PC-3 (cell line): ENCODE measurements around the gene SFTPB. TPM values are rescaled to one million over a fixed set of nuclear protein-coding genes. Genes with fewer than 3 reads are reported as not detected.

ENCODE experiments used
- ATAC-seq: fragments of 200-7000 bp; cut with Tn5 transposase; 2 replicates; pipeline ENCODE4 v1.9.1; 2020; ENCODE audit warnings: mild to moderate bottlenecking, moderate library complexity
- BruUV-seq: library from RNA; stranded (reverse); fragments of 400-500 nt; replicated peaks from 2 replicates; lab custom pipeline; 2021; lab: Mats Ljungman, UMichigan
- CTCF ChIA-PET: fragments of 300-600 bp; sonication (Branson Sonifier 250); formaldehyde crosslinking; loops from one replicate; lab custom pipeline; 2022; ENCODE audit warnings: antibody characterized with exemption; lab: Charles Lee
- POLR2A ChIA-PET: fragments of 300-600 bp; sonication (Branson Sonifier 250); formaldehyde crosslinking; loops from one replicate; lab custom pipeline; 2022; ENCODE audit warnings: antibody characterized with exemption; ENCODE audit not compliant: unreplicated experiment; lab: Charles Lee
- DNase-seq: peaks from one replicate; pipeline ENCODE4 v3.0.0-alpha.2; 2015
- H2AFZ ChIP-seq: fragments of 300-600 bp; sonication (generic); 2 replicates; pipeline ENCODE4 v1.6.0; 2016; ENCODE audit warnings: antibody characterized with exemption, low read length
- H3F3A ChIP-seq: fragments of 300-600 bp; sonication (generic); one replicate; pipeline ENCODE4 v1.6.0; 2017; ENCODE audit warnings: antibody characterized with exemption, low read length, control low read depth, mild to moderate bottlenecking; ENCODE audit not compliant: unreplicated experiment
- H3K27ac ChIP-seq: fragments of 300-600 bp; sonication (generic); 2 replicates; pipeline ENCODE4 v1.5.1; 2016; ENCODE audit warnings: mild to moderate bottlenecking, low read length
- H3K27me3 ChIP-seq: fragments of 300-600 bp; sonication (generic); 2 replicates; pipeline ENCODE4 v1.6.1; 2016; ENCODE audit warnings: low read length, mixed read lengths
- H3K36me3 ChIP-seq: fragments of 300-600 bp; sonication (generic); 2 replicates; pipeline ENCODE4 v1.6.1; 2016; ENCODE audit warnings: low read depth, mixed run types, low read length, mixed read lengths
- H3K4me1 ChIP-seq: fragments of 300-600 bp; sonication (generic); 2 replicates; pipeline ENCODE4 v1.5.1; 2016; ENCODE audit warnings: low read length; ENCODE audit not compliant: insufficient read depth
- H3K4me2 ChIP-seq: fragments of 300-600 bp; sonication (generic); 2 replicates; pipeline ENCODE4 v1.6.0; 2016; ENCODE audit warnings: low read length
- H3K4me3 ChIP-seq: fragments of 300-600 bp; sonication (generic); 2 replicates; pipeline ENCODE4 v1.5.1; 2016; ENCODE audit warnings: mild to moderate bottlenecking, low read length, mixed read lengths
- H3K79me2 ChIP-seq: fragments of 300-600 bp; sonication (generic); 2 replicates; pipeline ENCODE4 v1.6.1; 2017; ENCODE audit warnings: low read length, mixed read lengths
- H3K9ac ChIP-seq: fragments of 300-600 bp; sonication (generic); 2 replicates; pipeline ENCODE4 v1.6.0; 2016; ENCODE audit warnings: mild to moderate bottlenecking, low read length
- H3K9me2 ChIP-seq: fragments of 300-600 bp; sonication (generic); replicated peaks from 2 replicates; pipeline ENCODE4 v1.6.1; 2016; ENCODE audit warnings: mixed run types, low read length, mixed read lengths
- H3K9me3 ChIP-seq: fragments of 300-600 bp; sonication (generic); 2 replicates; pipeline ENCODE4 v1.6.1; 2016; ENCODE audit warnings: low read length, mixed read lengths
- H4K20me1 ChIP-seq: fragments of 300-600 bp; sonication (generic); 2 replicates; pipeline ENCODE4 v1.6.1; 2016; ENCODE audit warnings: low read length, mixed read lengths
- CTCF ChIP-seq: fragments of 300-600 bp; sonication (generic); conservative IDR thresholded peaks from 2 replicates; pipeline ENCODE4 v1.5.1; 2017; ENCODE audit warnings: antibody characterized with exemption, low read depth, mild to moderate bottlenecking, low read length
- EZH2 ChIP-seq: fragments of 300-600 bp; sonication (generic); IDR thresholded peaks from one replicate; pipeline ENCODE4 v1.6.1; 2017; ENCODE audit warnings: antibody characterized with exemption, mild to moderate bottlenecking, low read length; ENCODE audit not compliant: unreplicated experiment
- EZH2phosphoT487 ChIP-seq: fragments of 300-600 bp; sonication (generic); IDR thresholded peaks from 2 replicates; pipeline ENCODE4 v1.6.1; 2018; ENCODE audit warnings: mild to moderate bottlenecking, antibody characterized with exemption, low read length, borderline replicate concordance
- intact Hi-C: fragments of 100-400 bp; cut with micrococcal nuclease; formaldehyde crosslinking; loops from 2 replicates; pipeline ENCODE4 v1.9.0; 2023
- total RNA-seq: library from RNA; depleted of rRNA; stranded (reverse); fragments of >200 nt; gene quantifications from 2 replicates; pipeline ENCODE4 v1.2.3, GENCODE V29; 2014

The SFTPB gene
- total RNA-seq, 1 experiment from 2014 or later, result not detected

GRCh38 chr2:85631316-85631715 lies 36.7 kb downstream of the SFTPB start:
- no peaks in the 10 kb centered on the region for H3K27me3 ChIP-seq
- H3F3A ChIP-seq, result no peaks in the 10 kb centered on the region
- ChIA-PET POLR2A (no interaction called here), CTCF (no interaction called here)
- no peak overlapping the region for H3K4me3 ChIP-seq
- no peaks in the 10 kb centered on the region for H3K9me2 ChIP-seq
- no TSS peak for BruUV-seq
- ATAC-seq (no peak), DNase-seq (no peak)
- H3K79me2 ChIP-seq, result no peaks in the 10 kb centered on the region
- intact Hi-C loops, result no loop called here
- no peaks in the 10 kb centered on the region for H4K20me1 ChIP-seq
- H3K9ac ChIP-seq, result no peak overlapping the region
- TF ChIP-seq EZH2phosphoT487 (no peak), EZH2 (no peak), CTCF (no peak)
- no peak overlapping the region for H3K4me2 ChIP-seq
- no peak overlapping the region for H3K27ac ChIP-seq
- no peaks in the 10 kb centered on the region for H3K4me1 ChIP-seq
- H3K36me3 ChIP-seq, result peaks cover 44% of the 10 kb centered on the region
- no peak overlapping the region for H2AFZ ChIP-seq
- no peaks in the 10 kb centered on the region for H3K9me3 ChIP-seq

- Histone ChIP-seq H3F3A (no peaks in the 10 kb centered on the region), H3K9ac (no peak overlapping the region), H3K27ac (no peak overlapping the region), H3K4me1 (no peaks in the 10 kb centered on the region), H3K36me3 (peaks cover 55% of the 10 kb centered on the region), H3K27me3 (no peaks in the 10 kb centered on the region), H3K9me2 (no peaks in the 10 kb centered on the region), H3K4me3 (no peak overlapping the region), H4K20me1 (no peaks in the 10 kb centered on the region), H3K79me2 (0 out of 2 replicates have a peak, but pooled peaks cover under 1% of the 10 kb centered on the region), H3K9me3 (no peaks in the 10 kb centered on the region), H2AFZ (no peak overlapping the region), H3K4me2 (no peak overlapping the region)
- BruUV-seq, result no TSS peak
- intact Hi-C loops, result no loop called here
- DNase-seq, result no peak
- ChIA-PET CTCF (no interaction called here), POLR2A (no interaction called here)
- no peak for TF ChIP-seq EZH2phosphoT487
- ATAC-seq, result no peak
These were observed 39.3 kb downstream of the SFTPB start for GRCh38 chr2:85628658-85629057.

- H3K4me3 ChIP-seq, result no peak overlapping the region
- H2AFZ ChIP-seq, result no peak overlapping the region
- intact Hi-C loops, result no loop called here
- no peaks in the 10 kb centered on the region for H3K27me3 ChIP-seq
- peaks cover 6% of the 10 kb centered on the region; the same call in 1 of the 2 replicates for H3K4me1 ChIP-seq
- H3K27ac ChIP-seq, result no peak overlapping the region
- H3K9me3 ChIP-seq, result no peaks in the 10 kb centered on the region
- peaks cover 67% of the 10 kb centered on the region for H3K36me3 ChIP-seq
- peaks cover 27% of the 10 kb centered on the region for H3K79me2 ChIP-seq
- no peaks in the 10 kb centered on the region; the same call in 1 of the 2 replicates for H4K20me1 ChIP-seq
- ATAC-seq (no peak), DNase-seq (no peak)
- no TSS peak for BruUV-seq
- H3F3A ChIP-seq, result no peaks in the 10 kb centered on the region
- no peak overlapping the region for H3K9ac ChIP-seq
- no peaks in the 10 kb centered on the region for H3K9me2 ChIP-seq
- ChIA-PET POLR2A (no interaction called here), CTCF (no interaction called here)
- no peak overlapping the region for H3K4me2 ChIP-seq
- TF ChIP-seq EZH2 (no peak), CTCF (no peak), EZH2phosphoT487 (no peak)
These were observed 44.0 kb downstream of the SFTPB start for GRCh38 chr2:85623991-85624390.
